Small intestine (tissue), 7 donors: ENCODE measurements around the gene ZGPAT. TPM values are rescaled to one million over a fixed set of nuclear protein-coding genes. Genes with fewer than 3 reads are reported as not detected.

Source experiments
- DNase-seq, 2 donors: peaks; one replicate each; pipeline versions ENCODE4 v3.0.0 to v3.0.0-alpha.2; 2013
- FAIRE-seq: peaks from 2 replicates; lab custom pipeline; 2012; peaks lifted over from hg19 to GRCh38; lab: Jason Lieb, UNC
- H3K27ac ChIP-seq, 3 donors: one replicate each; pipeline ENCODE4 v1.5.1; 2013; ENCODE audit warnings: low read length in 2 of 3, mild to moderate bottlenecking in 2 of 3, control low read depth in 1 of 3, inconsistent platforms in 1 of 3, low read depth in 1 of 3, moderate library complexity in 1 of 3
- H3K27me3 ChIP-seq, 3 donors: one replicate each; pipeline ENCODE4 v1.6.1; 2013; ENCODE audit warnings: low read length in 3 of 3, inconsistent platforms in 1 of 3; ENCODE audit not compliant: control insufficient read depth in 3 of 3, insufficient read depth in 3 of 3
- H3K36me3 ChIP-seq, 3 donors: one replicate each; pipeline ENCODE4 v1.6.1; 2013; ENCODE audit warnings: low read length in 3 of 3, inconsistent platforms in 1 of 3, low read depth in 1 of 3, mild to moderate bottlenecking in 1 of 3, moderate library complexity in 1 of 3; ENCODE audit not compliant: control insufficient read depth in 3 of 3, insufficient read depth in 2 of 3
- H3K4me1 ChIP-seq, 3 donors: one replicate each; pipeline ENCODE4 v1.6.1; 2013; ENCODE audit warnings: low read length in 2 of 3, inconsistent platforms in 1 of 3, low read depth in 1 of 3, mild to moderate bottlenecking in 1 of 3, moderate library complexity in 1 of 3; ENCODE audit not compliant: control insufficient read depth in 3 of 3, insufficient read depth in 2 of 3
- H3K4me3 ChIP-seq, 3 donors: one replicate each; pipeline ENCODE4 v1.5.1; 2013; ENCODE audit warnings: low read length in 3 of 3, control low read depth in 1 of 3, inconsistent platforms in 1 of 3, low read depth in 1 of 3, mild to moderate bottlenecking in 1 of 3, moderate library complexity in 1 of 3
- H3K9me3 ChIP-seq, 2 donors: one replicate each; pipeline ENCODE4 v1.6.1; 2013; ENCODE audit warnings: low read depth in 1 of 2, low read length in 1 of 2; ENCODE audit not compliant: control insufficient read depth in 2 of 2, insufficient read depth in 1 of 2
- WGBS, 3 donors: extraction: QIAGEN DNeasy Blood & Tissue Kit; methylation state at CpG; one replicate each; pipeline ENCODE4 v1.1.7; 2013; 5-methylcytosine and 5-hydroxymethylcytosine counted together
- polyA plus RNA-seq, 4 donors: library from polyadenylated mRNA; stranded (reverse) in 3 of 4; unstranded in 1 of 4; fragments of 200-250 nt in 3 of 4; fragments of 120-200 nt in 1 of 4; gene quantifications; one replicate each; pipeline versions ENCODE4 v1.2.1 to v1.2.3, GENCODE V29; 2013
- donor health status: healthy with polysubstance abuse.
- donor health status: control.
- donor health status: control.
- donor health status: Bipolar disorder and iron deficiency.
- donor health status: healthy.

ZGPAT gene
- polyA plus RNA-seq, 4 donors: 20.5 to 39.8 (median 30.6) TPM

DNA sequence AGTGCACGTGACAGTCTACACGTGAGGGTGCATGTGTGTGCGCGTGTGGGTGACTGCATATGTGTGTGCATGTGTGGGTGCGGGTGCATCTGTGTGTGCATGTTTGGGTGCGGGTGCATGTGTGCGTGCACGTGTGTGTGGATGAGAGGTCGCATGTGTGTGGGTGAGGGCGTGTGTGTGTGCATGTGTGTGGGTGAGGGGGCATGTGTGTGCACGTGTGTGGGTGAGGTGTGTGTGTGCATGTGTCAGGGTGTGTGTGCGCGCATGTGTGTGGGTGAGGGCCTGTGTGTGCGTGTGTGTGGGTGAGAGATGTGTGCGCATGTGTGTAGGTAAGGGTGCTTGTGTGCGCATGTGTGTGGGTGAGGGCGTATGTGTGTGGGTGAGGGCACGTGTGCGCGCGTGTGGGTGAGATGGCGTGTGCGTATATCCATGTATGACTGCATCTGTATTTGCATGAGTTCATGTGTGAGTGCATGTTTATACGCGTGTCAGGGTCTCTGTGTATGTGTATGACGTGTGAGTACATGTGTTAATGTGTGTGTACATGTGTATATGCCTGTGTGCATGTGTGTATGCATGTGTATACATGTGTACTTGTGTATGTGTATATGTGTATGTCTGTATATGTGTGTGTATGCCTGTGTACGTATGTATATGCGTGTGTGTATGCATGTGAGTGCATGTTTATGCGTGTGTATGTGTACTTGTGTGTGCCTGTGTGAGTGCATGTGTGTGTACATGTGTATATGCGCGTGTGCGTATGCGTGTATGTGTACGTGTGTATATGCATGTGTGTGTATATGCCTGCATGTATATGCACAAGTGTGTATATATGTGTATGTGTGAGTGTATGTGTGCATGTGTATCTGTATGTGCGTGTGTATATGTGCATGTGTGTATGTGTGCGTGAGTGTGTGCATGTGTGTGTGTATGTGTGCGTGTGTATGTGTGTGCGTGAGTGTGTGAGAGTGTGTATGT lies 24.6 kb downstream of the ZGPAT start:
- H3K36me3 ChIP-seq: peaks cover 5 to 53% (median 10%) of the 10 kb centered on the region in 3 donors
- no peaks in the 10 kb centered on the region for H3K27me3 ChIP-seq
- H3K9me3 ChIP-seq: no peaks in the 10 kb centered on the region
- H3K4me1 ChIP-seq: peaks cover 0 to 7% (median 2%) of the 10 kb centered on the region in 3 donors
- no peak overlapping the region for H3K27ac ChIP-seq
- no peak for FAIRE-seq
- DNase-seq: no peak
- H3K4me3 ChIP-seq: no peak overlapping the region
- WGBS, 3 donors: 88 to 91% (median 90%) methylated on average over 38 of the region's 38 CpGs

- Histone ChIP-seq H3K9me3 (no peaks in the 10 kb centered on the region), H3K27me3 (no peaks in the 10 kb centered on the region), H3K4me3 (no peak overlapping the region), H3K27ac (no peak overlapping the region), H3K4me1 (peaks cover 0 to 10% (median 3%) of the 10 kb centered on the region in 3 donors), H3K36me3 (peaks cover 5 to 53% (median 10%) of the 10 kb centered on the region in 3 donors)
- DNase-seq (no peak), FAIRE-seq (no peak)
- 93 to 96% (median 94%) methylated on average over 13 of the region's 13 CpGs for WGBS, 3 donors
Measured at GRCh38 chr20:63733117-63733516, 25.3 kb downstream of the ZGPAT start.

GRCh38 chr20:63733579-63734081 lies 25.8 kb downstream of the ZGPAT start:
- Histone ChIP-seq H3K4me3 (no peak overlapping the region), H3K27ac (no peak overlapping the region), H3K4me1 (peaks cover 1 to 12% (median 4%) of the 10 kb centered on the region in 3 donors), H3K9me3 (no peaks in the 10 kb centered on the region), H3K27me3 (no peaks in the 10 kb centered on the region), H3K36me3 (peaks cover 5 to 53% (median 10%) of the 10 kb centered on the region in 3 donors)
- 93 to 94% (median 93%) methylated on average over 17 to 18 of the region's 18 CpGs for WGBS, 3 donors
- no peak for FAIRE-seq
- DNase-seq: no peak

DNA sequence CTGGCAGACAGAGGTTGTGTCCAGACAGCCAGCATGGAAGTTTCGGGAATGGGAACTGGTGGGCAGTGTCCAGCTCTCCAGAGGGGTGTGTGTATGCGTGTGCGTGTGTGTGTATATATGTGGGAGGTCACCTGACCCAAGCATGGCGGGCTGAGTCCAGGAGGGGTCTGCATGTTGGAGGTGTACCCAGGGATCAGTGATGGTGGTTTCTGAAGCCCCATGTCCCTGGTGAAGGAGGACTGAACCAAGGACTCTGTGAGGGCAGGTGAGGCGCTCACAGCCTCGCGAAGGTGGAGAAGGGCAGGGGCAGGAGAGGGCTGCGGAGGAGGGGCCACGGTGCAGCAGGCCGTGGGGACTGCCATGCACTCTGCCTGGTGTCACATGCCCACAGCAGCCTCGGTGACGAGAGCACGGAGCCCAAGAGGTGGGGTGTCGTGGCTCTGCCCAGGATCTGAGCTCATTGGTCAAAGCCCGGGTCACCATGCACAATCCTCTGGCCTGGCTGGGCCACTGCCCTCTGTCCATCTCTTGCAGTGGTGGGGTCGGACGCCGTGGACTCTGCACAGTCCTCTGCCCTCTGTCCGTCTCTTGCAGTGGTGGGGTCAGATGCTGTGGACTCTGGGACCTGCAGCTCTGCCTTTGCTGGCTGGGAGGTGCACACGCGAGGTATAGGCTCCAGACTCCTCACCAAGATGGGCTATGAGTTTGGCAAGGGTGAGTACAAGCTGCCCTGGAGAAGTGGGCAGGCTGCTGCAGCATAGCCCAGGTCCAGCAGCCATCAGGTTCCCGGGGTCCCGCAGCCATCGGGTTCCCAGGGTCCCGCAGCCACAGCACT lies 26.5 kb downstream of the ZGPAT start:
- DNase-seq (no peak), FAIRE-seq (no peak)
- H3K27me3 ChIP-seq: no peaks in the 10 kb centered on the region
- no peak overlapping the region for H3K4me3 ChIP-seq
- no peaks in the 10 kb centered on the region for H3K9me3 ChIP-seq
- no peak overlapping the region for H3K27ac ChIP-seq
- 88 to 91% (median 90%) methylated on average over 20 to 25 of the region's 25 CpGs for WGBS, 3 donors
- H3K4me1 ChIP-seq: peaks cover 1 to 16% (median 4%) of the 10 kb centered on the region in 3 donors
- H3K36me3 ChIP-seq: peaks cover 5 to 52% (median 10%) of the 10 kb centered on the region in 3 donors

- peaks cover 5 to 45% (median 10%) of the 10 kb centered on the region in 3 donors for H3K36me3 ChIP-seq
- no peaks in the 10 kb centered on the region for H3K27me3 ChIP-seq
- H3K4me1 ChIP-seq: peaks cover 1 to 16% (median 4%) of the 10 kb centered on the region in 3 donors
- no peaks in the 10 kb centered on the region for H3K9me3 ChIP-seq
- WGBS, 3 donors: 91 to 93% (median 93%) methylated on average over 48 of the region's 48 CpGs
- H3K27ac ChIP-seq: no peak overlapping the region
- no peak overlapping the region for H3K4me3 ChIP-seq
- no peak for DNase-seq
- no peak for FAIRE-seq
Measured at GRCh38 chr20:63734946-63735858, 27.4 kb downstream of the ZGPAT start.

DNA sequence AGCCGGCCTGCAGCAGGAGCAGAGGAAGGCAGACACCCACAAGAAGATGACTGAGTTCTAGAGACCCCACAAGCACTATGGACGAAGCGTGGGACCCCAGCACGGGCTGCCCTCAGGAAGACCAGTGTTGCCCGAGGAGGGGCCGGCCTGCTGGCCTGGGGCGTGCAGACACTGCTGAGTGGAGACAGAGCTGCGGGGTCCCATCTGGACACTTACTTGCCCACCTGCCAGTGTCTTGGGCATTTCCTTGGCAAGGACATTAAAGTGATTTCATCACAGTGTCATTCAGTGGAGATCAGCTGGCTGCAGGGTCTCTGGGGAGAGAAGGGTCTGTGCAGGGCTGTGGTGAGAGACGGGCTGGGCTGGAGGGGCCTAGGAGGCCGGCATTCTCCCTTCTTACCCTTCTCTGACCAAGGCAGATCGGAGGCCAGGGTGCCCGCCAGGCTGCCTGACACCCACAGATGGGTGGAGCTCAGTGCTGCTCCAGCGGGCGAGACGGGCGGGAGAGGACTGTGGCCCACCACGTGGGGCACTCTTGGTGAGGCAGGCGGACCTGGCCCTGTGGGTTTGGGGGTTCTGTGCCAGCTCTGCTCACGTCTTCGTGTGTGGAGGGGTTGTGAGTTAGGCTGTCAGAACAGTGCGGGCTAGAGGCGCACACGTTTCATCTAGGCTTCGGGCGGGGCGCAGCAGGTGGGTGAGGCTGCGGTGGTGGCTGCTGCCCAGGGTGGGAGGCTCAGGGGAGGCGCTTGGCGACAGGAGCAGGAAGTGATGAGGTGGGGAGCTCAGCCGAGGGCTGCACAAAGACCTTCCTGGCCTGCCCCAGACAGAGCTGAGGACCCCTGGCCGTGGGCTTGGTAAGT lies 28.2 kb downstream of the ZGPAT start, which contains the start of gene LIME1:
Gene LIME1, plus strand, starts transcription at position 806 of the 860 bp plus-strand sequence. CDS start 886 bp downstream, outside the sequence.
- FAIRE-seq (no peak), DNase-seq (peak in 1 of 2 donors; percentile 47)
- Histone ChIP-seq H3K27ac (peak within 1 kb of the TSS in 1 of 3 donors; percentile 57), H3K4me1 (peaks cover 1 to 19% (median 4%) of the 10 kb centered on the region in 3 donors), H3K9me3 (no peaks in the 10 kb centered on the region), H3K36me3 (peaks cover 5 to 44% (median 10%) of the 10 kb centered on the region in 3 donors), H3K4me3 (peak within 1 kb of the TSS in 2 of 3 donors; percentile 17 to 51), H3K27me3 (no peaks in the 10 kb centered on the region)
- 36 to 60% (median 38%) methylated on average over 25 to 31 of the region's 31 CpGs for WGBS, 3 donors
